MCF 10A (cell line): ENCODE measurements around the gene ZNF710. TPM values are rescaled to one million over a fixed set of nuclear protein-coding genes. Genes with fewer than 3 reads are reported as not detected.

Source experiments
- BruUV-seq: library from RNA; stranded (reverse); fragments of 400-500 nt; replicated peaks from 2 replicates; lab custom pipeline; 2021; lab: Mats Ljungman, UMichigan
- CTCF ChIA-PET: fragments of 300-600 bp; sonication (Branson Sonifier 250); formaldehyde crosslinking; extraction: SDS; loops from one replicate; lab custom pipeline; 2021; ENCODE audit warnings: antibody characterized with exemption, inconsistent platforms; lab: Yijun Ruan, JAX
- POLR2A ChIA-PET: fragments of 300-600, 350-650 bp; sonication (Branson Sonifier 250); formaldehyde crosslinking; extraction: SDS; loops from one replicate; lab custom pipeline; 2020; ENCODE audit warnings: antibody characterized with exemption, inconsistent platforms; lab: Yijun Ruan, JAX
- DNase-seq: peaks from one replicate; pipeline ENCODE4 v3.0.0-alpha.2; 2018; ENCODE audit not compliant: unreplicated experiment
- H3K27ac Mint-ChIP-seq: one replicate; pipeline ENCODE4 v1.8.0; 2022; ENCODE audit warnings: mild to moderate bottlenecking, low read depth, mixed read lengths; ENCODE audit not compliant: unreplicated experiment
- H3K27me3 Mint-ChIP-seq: one replicate; pipeline ENCODE4 v1.8.0; 2022; ENCODE audit warnings: mixed read lengths; ENCODE audit not compliant: insufficient read depth, unreplicated experiment
- H3K36me3 Mint-ChIP-seq: one replicate; pipeline ENCODE4 v1.8.0; 2022; ENCODE audit warnings: mild to moderate bottlenecking, moderate library complexity, mixed read lengths; ENCODE audit not compliant: insufficient read depth, unreplicated experiment
- H3K4me1 Mint-ChIP-seq: one replicate; pipeline ENCODE4 v1.8.0; 2022; ENCODE audit warnings: mixed read lengths; ENCODE audit not compliant: insufficient read depth, unreplicated experiment
- H3K4me3 Mint-ChIP-seq: one replicate; pipeline ENCODE4 v1.8.0; 2022; ENCODE audit warnings: mild to moderate bottlenecking, moderate library complexity, mixed read lengths; ENCODE audit not compliant: unreplicated experiment
- H3K9me3 Mint-ChIP-seq: one replicate; pipeline ENCODE4 v1.8.0; 2022; ENCODE audit warnings: mixed read lengths; ENCODE audit not compliant: unreplicated experiment
- CTCF ChIP-seq: fragments of 200-600 bp; IDR thresholded peaks from one replicate; pipeline ENCODE4 v1.8.0; 2022; ENCODE audit warnings: antibody characterized with exemption, mild to moderate bottlenecking; ENCODE audit not compliant: unreplicated experiment
- intact Hi-C: fragments of 100-400 bp; cut with micrococcal nuclease; formaldehyde crosslinking; loops from 2 replicates; pipeline ENCODE4 v1.14.1; 2022
- total RNA-seq: library from RNA; stranded (reverse); gene quantifications from 2 replicates; pipeline ENCODE4 v1.2.3, GENCODE V29; 2022

ZNF710 gene
- total RNA-seq, 1 experiment from 2014 or later, result 27.3 TPM

- intact Hi-C loops, result no loop called here
- Mint-ChIP-seq H3K27ac (no peak overlapping the region), H3K4me1 (peaks cover 28% of the 10 kb centered on the region), H3K27me3 (no peaks in the 10 kb centered on the region), H3K4me3 (no peak overlapping the region), H3K36me3 (peaks cover 4% of the 10 kb centered on the region), H3K9me3 (no peaks in the 10 kb centered on the region)
- CTCF ChIA-PET, result interaction anchor here (0.7 to 1.9 kb wide), 6 partner anchors 8 to 157 kb away, joined by 3 to 8 read pairs (median 4); no protein-coding TSS in a partner anchor
- no peak for TF ChIP-seq CTCF
- no TSS peak for BruUV-seq
- POLR2A ChIA-PET, result interaction anchor here (0.7 to 1.1 kb wide), 3 partner anchors 15 to 137 kb away, joined by 3 to 7 read pairs (median 3); no protein-coding TSS in a partner anchor
- peak; percentile 23 for DNase-seq
Measured at GRCh38 chr15:90031231-90031791, 30.2 kb downstream of the ZNF710 start.

GRCh38 chr15:90033006-90033405 lies 31.9 kb downstream of the ZNF710 start:
- ChIA-PET CTCF (interaction anchor here (0.6 to 0.7 kb wide), 3 partner anchors 10 to 17 kb away, joined by 3 read pairs; no protein-coding TSS in a partner anchor), POLR2A (interaction anchor here (3.0 to 4.0 kb wide), 3 partner anchors 17 to 31 kb away, joined by 14 to 22 read pairs (median 22); partner anchors contain the start of gene ZNF710)
- Mint-ChIP-seq H3K36me3 (peaks cover 18% of the 10 kb centered on the region), H3K9me3 (no peaks in the 10 kb centered on the region), H3K27ac (peak overlapping the region; percentile 37), H3K4me3 (no peak overlapping the region), H3K4me1 (peaks cover 36% of the 10 kb centered on the region), H3K27me3 (no peaks in the 10 kb centered on the region)
- DNase-seq, result no peak
- BruUV-seq, result no TSS peak
- intact Hi-C loops, result no loop called here
- TF ChIP-seq CTCF, result no peak

- ChIA-PET POLR2A (interaction anchor here (1.1 to 4.0 kb wide), 4 partner anchors 8 to 31 kb away, joined by 3 to 22 read pairs (median 18); partner anchors contain the start of gene ZNF710), CTCF (interaction anchor here (0.6 to 0.7 kb wide), 3 partner anchors 10 to 1016 kb away, joined by 3 to 5 read pairs (median 4); no protein-coding TSS in a partner anchor)
- no peak for TF ChIP-seq CTCF
- DNase-seq, result no peak
- no peaks in the 10 kb centered on the region for H3K27me3 Mint-ChIP-seq
- H3K27ac Mint-ChIP-seq, result peak overlapping the region; percentile 37
- H3K4me3 Mint-ChIP-seq, result no peak overlapping the region
- no TSS peak for BruUV-seq
- H3K4me1 Mint-ChIP-seq, result peaks cover 40% of the 10 kb centered on the region
- intact Hi-C loops, result no loop called here
- peaks cover 18% of the 10 kb centered on the region for H3K36me3 Mint-ChIP-seq
- H3K9me3 Mint-ChIP-seq, result no peaks in the 10 kb centered on the region
Measured at GRCh38 chr15:90033448-90033847, 32.3 kb downstream of the ZNF710 start.

GRCh38 chr15:90035095-90035839 lies 34.1 kb downstream of the ZNF710 start:
- H3K27me3 Mint-ChIP-seq, result no peaks in the 10 kb centered on the region
- CTCF ChIA-PET, result interaction anchor here (0.7 to 1.2 kb wide), 4 partner anchors 9 to 137 kb away, joined by 3 read pairs; no protein-coding TSS in a partner anchor
- peak overlapping the region; percentile 37 for H3K27ac Mint-ChIP-seq
- peak; percentile 88 for DNase-seq
- no peaks in the 10 kb centered on the region for H3K9me3 Mint-ChIP-seq
- no peak for TF ChIP-seq CTCF
- POLR2A ChIA-PET, result interaction anchor here (1.1 to 4.0 kb wide), 5 partner anchors 19 to 142 kb away, joined by 3 to 22 read pairs (median 14); partner anchors contain the start of genes AP3S2 and ZNF710
- H3K36me3 Mint-ChIP-seq, result peaks cover 18% of the 10 kb centered on the region
- intact Hi-C loops, result no loop called here
- BruUV-seq, result no TSS peak
- H3K4me1 Mint-ChIP-seq, result peaks cover 51% of the 10 kb centered on the region
- peak overlapping the region; percentile 25 for H3K4me3 Mint-ChIP-seq
